Gastrocnemius medialis (tissue), 4 donors: Measurements from ENCODE around the gene PRDM16.

Experiments used
- CTCF ChIP-seq, 5 experiments: fragments of 450-650 bp in 3 of 5; fragments of 200-600 bp in 2 of 5; sonication (generic) in 2 of 5; IDR thresholded peaks in 4 of 5; conservative IDR thresholded peaks in 1 of 5; 1 replicate in 4 of 5; 2 replicates in 1 of 5; pipeline ENCODE4 v1.5.1; 2016 to 2019; ENCODE audit warnings: antibody characterized with exemption in 5 of 5, mild to moderate bottlenecking in 3 of 5, moderate library complexity in 3 of 5
- POLR2A ChIP-seq, 2 donors: fragments of 450-650 bp; IDR thresholded peaks; one replicate each; pipeline ENCODE4 v1.6.1; 2017; ENCODE audit warnings: antibody characterized with exemption in 2 of 2, mild to moderate bottlenecking in 2 of 2, moderate library complexity in 2 of 2

DNA sequence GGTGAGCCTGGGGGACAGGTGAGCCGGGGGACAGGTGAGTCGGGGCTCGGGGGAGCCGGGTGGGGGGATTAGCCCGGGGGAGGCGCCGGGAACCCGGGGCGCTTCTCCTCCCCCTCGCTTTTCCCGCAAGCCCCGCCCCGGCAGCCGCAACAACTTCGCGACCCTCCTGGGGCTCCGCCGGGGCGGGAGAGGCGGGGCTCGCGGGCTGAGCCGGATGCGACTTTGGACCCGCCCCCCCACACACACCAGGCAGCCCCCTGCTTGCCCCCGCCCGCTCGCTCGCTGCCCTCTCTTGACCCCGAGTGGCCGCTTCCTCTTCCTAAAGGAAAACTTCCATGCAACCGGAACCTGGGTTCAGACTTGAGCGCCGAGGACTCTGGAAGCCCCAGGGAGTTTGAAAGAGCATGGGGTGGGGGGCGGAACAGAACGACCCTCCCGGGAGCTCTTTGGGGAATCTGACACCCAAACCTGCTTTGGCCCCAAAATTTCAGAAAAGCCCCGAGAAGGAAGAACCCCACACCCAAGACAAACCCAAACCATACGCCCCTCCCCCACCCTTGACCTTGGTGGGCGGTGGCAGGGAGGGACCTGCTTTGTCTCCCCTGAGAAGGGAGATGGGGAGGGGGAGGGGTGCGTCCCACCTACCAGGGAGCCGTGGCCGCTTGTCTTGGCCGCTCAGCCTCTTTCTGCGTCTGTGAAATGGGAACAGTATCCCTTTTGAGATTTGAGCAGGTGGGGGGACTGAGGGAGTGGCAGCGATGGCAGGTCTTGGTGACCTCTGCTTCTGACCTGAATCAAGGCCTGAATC lies 386.0 kb downstream of the PRDM16 start:
- TF ChIP-seq CTCF (IDR thresholded peaks at IDR 0.05 in 4 of 5, conservative IDR thresholded peaks at IDR 0.05 in 1 of 5) = no peak
- TF ChIP-seq POLR2A (IDR thresholded peaks at IDR 0.05) = no peak
